GM21723 (cell line): ENCODE data around the gene ASB6.

Experiments
- ATAC-seq: cut with Tn5 transposase; IDR thresholded peaks from one replicate; pipeline ENCODE4 v1.9.1; 2021; ENCODE audit warnings: mild to moderate bottlenecking, moderate library complexity; ENCODE audit not compliant: unreplicated experiment

Gene ASB6

DNA sequence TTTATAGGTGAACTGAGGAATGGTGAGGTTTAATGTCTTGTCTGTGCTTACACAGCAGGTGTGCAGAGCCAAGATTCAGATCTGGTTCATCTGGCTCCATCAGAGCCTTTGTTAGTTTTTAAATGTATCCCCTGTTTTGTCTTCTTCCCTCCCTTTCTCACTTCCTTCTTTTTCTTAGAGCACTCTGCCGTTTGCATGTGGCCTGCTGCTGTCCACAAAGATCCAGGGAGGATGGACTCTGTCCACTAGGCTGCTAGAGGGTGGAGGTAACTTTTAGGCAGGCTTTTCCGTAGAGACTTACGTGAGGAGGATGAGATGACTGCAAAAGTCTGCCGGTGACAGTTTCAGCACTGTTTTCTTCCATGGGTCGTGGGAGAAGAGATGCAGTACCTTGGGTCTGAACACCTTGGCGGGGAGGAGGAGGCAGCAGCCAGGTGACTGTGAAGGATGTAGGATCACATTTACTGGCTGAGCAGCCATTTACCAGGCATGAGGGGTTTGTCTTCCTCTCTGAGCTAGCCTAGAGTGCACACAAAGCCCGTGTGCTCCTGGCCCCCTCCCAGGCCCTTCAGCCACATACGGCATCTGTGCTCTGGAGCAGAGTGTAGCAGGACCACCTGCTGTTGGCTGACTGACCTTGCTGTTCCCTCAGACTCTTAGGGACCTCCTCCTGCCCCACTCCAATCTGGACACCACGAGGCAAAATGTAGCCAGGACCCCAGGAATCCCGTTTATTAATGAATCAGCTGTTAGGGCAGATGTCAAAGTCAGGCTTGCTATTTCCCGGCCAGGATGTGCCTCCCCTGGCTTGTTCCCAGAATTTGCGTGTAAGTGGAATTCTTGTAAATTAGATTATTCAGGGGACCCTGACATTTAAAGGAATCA is 14.2 kb downstream of the ASB6 start:
- ATAC-seq = no peak

DNA sequence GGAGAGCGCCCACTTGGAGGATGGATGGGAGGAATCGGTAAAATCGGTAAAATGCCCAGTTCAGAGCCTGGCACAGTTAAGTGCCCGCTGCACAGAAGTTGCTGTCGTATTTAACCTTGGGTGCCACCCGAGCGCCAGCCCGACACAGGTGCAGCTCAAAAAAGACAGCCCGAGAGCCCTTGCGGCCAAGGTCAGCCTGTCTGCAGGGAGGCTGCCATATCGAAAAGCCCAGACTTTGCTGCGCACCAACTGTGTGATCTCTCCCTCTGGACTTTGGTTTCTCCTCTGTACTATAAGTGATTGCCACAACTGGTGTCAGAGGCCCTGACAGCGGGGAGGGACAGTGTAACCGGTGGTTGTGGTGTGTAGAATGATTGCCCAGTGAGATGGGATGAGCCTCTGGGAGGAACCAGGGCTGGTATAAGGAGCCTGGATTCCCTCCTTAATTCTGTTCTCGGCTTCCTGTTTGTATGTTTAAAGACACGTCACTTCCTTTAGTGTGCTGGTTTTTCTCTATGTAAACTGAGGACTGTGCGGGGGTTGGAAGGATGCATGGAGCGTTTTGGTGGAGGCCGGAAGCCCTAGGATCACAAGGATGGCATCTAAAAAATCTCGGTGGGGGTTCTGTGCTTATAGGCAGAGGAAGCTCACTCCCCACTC is 15.2 kb downstream of the ASB6 start:
- peak; percentile 26 for ATAC-seq

DNA sequence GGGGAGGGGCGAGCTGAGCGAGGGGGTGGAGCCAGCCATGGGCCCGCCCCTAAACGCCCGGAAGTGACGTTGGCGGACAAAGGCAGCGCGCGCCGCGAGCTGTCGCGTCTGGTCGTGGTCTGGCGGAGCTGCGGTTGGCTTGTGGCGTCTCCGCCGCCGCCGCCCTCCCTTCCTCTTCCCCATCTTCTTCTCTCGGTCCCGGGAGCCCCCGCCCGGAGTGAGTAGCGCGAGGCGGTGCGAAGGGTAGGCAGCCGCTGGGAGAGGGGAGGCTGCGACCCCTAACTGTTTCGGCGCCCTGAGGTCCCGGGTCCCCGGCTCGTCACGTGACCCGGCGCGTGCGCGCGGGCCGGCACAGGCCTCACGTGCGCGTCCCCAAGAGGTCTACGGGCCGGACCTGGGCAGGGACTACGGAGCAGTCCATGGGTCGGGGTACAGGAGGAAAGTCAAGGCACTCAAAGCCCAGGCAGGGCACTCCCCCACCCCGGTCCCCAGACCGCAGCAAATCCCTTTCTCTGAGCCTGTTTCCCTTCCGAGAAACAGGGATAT is 15.8 kb downstream of the ASB6 start, which contains the start of gene NTMT1:
NTMT1 (plus strand) TSS at position 85 of the 546 bp plus-strand sequence. CDS start 6,541 bp downstream, outside the sequence.
- ATAC-seq = peak; percentile 67

DNA sequence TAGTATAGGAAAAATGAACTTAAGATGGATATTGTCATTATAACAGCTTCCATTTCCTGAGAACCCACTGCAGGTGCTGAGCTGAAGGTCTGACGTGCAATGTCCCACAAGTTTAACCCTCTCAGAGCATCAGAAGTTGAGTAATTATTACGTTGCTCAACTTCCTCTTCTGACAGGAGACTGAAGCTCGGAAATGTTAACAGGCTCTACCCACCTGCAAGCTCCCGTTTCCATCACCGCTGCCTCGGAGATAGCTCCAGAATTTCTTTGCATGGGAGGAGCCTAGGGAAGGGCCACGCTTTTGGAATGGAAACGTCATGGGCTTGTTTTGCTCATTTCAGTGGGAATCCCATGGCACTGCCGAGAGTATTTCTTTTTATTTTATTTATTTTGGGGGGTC is 17.0 kb downstream of the ASB6 start:
- no peak for ATAC-seq

DNA sequence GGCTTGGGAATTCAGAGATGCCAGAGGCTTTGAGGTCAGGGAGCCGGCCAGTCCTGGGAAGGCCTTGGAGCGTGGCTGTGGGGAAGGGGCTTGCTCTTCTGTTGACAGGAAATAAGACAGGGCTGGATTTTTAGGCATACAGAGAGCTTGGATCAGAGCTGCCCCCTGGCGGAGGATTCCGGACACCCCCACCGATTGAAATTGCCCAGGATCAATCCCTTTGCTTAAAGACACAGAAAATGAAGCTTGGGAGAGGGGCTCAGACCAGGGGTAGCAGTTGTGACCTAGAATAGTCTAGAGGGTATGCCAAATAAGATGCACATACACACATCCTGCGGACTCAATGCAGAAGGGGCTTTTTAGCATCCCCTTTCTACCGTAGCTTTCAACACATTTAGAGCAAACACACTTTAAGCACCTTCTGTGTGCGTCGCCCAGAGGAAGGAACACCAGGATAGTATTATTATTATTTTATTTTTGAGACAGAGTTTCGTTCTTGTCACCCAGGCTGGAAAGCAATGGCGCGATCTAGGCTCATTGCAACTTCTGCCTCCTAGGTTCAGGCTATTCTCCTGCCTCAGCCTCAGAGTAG is 17.7 kb downstream of the ASB6 start:
- ATAC-seq = no peak

DNA sequence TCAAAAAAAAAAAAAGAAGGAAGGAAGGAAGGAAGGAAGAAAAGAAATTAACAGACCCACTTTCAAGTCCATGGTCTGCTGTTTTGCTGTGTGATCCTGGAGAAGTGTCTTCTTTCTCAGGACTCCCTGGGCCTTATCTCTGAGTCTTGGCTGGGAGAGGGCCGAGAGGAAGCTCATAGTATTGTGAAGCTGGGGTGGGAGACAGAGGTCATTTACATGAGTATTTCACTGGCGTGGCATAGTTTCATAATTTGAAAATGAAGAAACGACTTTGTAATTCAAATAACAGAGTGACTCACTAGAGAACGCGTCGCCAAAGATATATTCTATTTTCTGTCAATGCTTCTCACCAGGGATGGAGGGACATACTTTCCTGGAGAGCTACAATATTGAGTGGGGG is 18.6 kb downstream of the ASB6 start:
- no peak for ATAC-seq

DNA sequence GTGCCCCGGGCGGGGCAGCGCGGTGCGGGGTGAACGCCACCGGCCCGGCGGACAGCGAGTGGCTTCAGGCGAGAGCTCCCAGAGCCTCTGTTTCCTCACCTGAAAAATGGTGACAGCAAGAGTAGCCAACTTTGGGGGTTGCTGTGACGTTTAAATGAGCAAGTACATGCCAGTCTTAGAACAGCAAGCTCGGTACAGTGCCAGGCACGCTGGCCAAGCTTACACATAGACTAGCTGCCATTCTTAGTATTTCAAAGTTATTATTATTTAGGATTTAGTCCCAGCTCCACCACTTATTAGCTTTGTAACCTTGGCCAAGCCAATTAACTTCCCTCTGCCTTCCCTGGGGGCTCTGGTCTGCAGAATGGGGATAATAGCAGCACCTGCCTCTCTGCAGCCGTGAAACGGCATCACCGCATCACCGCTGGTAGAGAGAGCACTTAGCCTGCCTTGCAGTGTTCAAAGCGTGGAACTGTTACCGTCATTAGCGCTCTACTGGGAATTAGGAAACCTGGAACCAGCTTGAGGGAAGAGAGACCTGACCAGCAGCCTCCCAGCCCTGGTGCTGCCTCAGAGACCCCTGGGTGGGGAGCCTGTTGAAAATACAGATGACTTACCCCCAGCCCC is 21.2 kb downstream of the ASB6 start, which contains the start of gene C9orf50:
C9orf50 (minus strand) TSS at position 433 of the 627 bp plus-strand sequence. CDS start 527 bp downstream, outside the sequence.
- no peak for ATAC-seq

DNA sequence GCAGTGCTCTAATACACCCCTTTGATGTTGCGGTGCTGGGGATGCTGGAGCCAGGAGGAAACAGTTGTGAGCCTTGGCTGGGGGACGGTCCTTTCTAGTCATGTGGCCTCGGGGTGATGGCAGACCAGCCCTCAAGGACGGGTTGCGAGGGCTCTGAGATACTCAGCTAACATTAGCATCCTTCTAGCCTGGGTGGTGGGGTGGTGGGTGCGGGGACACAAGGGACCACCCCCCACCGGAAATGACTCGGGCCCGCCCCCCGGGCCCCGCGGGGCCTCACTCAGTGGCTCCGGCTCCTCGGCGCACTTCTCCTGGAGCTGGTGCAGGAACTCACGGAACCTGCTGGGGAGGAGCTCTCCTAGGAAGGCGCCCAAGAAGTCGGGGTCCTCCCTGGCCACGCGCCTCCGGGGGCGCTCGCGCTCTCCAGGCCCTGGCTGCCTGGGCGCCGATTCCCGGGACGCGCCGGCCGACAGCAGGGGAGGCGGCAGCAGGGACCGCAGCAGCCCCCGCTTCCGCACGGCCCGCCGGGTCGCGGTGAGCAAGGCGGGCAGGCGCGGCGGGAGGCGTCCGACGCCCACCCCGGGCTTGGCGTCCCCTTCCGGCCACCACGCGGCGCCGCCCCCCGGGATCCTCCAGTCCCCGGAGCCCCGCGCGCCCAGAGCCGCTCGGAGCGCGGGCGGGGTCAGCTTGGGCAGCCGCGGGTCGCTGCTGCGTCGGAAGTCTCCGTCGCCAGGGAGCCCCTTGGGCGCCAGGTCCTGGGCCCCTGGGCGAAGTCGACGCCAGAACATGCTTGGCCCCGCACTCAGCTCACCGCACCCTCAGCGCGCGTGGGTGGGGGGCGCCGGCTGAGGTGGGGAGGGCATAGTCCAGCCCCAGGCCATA is 21.9 kb downstream of the ASB6 start:
- ATAC-seq = no peak

DNA sequence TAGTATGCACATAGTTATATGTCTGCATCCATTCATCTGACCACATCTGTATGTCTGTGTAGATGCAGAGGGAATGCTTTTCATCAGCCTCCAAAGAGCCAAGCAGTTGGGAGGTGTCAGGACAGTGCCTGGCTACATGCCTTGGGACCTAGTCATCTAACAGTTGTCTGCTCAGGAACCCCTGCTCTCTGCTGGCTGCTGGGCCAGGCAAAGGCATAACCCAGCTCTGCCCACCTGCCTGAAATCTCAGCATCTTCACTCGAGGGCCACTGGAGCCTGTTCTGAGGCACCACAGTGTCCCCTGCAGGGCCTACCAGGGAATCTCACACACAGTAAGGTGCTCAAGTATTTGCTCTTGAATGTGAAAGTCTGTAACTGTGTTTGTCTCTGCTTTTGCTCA is 24.8 kb downstream of the ASB6 start:
- ATAC-seq = no peak

DNA sequence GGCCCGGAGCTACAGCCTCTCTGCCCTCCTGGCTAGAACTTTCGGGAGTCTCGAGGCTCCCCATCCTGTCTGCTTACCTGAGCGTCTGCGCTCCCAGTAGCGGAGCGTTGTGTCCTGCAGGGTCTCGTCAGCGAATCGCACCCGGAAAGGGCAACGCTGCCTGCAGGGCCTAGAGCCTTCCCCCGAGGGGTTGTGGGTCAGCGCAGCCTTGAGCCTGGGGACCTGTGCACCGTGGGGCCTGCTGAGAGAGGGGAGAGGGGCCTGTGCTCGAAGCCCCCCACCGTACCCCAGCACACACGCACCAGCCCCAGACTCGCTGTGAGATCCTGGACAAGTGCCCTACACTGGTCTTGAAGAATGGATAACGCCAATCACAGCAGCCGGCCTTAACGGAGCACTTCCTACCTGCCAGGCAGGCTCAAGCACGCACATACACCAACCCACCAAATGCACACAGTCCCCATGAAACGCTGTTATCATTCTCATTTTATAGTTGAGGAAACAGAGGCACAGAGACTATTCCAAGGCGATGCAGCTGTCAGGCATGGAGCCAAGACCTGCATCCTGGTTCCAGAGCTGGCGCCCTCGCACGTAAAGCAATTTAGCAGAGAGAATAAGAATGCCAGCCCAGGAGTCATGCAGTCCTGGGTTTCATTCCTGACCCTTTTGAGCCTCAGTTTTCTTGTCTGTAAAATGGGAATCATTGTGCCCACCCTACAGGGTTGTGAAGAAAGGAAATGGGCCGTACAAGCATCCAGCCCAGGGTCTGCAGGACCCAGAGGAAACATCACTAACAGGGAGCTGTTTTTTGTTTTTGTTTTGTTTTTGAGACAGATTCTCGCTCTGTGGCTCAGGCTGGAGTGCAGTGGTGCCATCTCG is 26.3 kb downstream of the ASB6 start:
- no peak for ATAC-seq

DNA sequence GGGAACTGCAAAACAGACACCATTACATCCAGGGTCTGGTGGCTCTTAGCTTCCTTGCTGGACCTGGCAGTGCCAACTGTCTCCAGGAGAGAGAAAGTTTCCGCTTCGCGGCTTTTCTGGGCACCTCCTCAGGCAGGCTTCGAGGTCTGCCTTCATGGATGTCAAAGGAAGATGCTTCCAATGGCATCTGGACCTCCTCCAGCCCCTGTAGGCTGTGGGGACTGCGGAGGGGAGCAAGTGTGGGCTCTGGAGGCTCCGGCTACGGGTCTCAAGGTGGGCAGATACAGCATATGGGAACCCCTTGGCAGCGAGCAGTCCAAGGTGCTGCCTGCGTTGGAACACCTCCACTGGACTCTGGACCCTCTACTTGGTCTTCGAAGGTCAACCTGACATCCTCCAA is 27.0 kb downstream of the ASB6 start:
- no peak for ATAC-seq

DNA sequence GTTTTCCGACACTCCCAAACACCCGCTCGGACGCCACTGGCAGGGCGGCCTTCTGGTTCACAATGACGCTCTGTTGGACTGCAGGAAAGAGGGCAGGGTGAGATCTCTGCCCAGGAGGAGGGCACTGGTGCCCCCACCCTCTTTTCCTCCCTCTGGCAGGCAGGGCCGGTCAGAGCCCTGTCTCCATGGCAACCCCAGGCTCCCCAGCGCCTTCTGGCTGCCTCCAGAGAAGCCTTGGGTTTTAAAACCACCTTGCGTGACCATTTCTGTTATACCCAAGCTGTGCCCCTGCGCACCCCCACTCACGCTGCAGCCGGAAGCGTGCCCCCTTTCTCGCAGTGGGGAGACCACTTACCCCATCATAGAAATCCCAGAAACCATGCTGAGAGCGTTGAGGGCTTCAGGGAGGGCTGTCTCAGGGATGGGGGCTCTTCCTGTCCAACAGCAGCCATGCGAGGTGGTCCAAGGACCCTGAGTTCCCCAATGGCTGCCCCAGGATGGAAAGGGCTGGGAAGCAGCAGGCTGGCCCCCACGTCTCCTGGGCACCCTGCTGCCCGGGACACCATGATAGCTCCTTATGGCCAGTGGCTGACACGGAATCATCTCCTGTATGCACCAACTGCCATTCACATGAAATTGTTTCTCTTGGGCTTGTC is 28.3 kb downstream of the ASB6 start:
- no peak for ATAC-seq

DNA sequence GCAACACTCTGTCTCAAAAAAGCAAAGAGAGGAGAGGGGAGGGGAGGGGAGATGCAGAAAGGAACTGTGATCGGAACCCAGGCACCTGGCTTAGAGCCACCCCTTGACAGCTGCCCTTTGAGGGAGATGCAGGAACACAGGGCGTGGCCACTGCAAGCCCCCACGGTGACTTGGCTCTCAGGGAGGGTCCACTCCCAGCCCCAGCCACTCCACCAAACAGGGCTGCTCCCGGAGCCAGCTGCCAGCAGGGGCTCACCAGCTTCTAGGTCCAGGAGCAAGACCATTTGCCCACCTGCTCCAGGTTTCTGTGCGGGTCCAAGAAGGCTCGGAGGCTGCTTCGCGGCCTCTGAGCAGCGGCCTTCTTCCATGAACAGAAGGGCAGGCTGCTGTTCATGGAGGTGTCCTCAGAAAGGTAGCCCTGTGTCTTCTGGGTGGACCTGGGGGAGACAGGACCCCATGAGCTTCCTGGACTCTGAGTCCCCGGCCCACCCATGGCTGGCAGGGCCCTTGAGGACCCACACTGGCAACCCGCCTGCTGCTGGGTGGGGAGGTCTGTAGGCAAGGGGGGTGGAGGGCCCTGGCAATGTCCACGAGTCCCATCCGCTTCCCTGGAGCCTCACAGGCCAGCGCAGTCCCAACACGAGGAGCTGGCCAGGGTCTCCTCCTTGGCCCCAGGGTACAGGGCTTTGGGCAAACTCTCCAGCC is 29.0 kb downstream of the ASB6 start:
- no peak for ATAC-seq

DNA sequence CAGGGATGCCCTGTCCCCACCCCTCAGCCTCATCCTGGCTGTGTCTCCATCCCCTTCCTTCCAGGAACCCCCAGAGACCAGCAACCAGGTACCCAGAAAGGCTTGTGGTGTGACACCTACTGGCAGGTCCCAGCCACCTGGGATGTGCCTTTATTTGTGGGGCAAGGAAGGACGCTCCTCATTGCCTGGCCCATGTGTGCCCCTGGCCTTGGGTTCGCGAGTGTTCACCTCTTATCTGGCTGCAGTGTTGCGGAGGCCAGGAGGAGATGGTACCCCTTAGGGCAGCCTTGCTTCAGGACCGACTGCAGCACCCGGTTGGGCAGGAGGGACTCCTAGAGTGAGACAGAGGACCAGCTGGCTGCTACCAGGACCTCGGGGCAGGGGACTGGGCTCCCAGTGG is 29.8 kb downstream of the ASB6 start:
- no peak for ATAC-seq

DNA sequence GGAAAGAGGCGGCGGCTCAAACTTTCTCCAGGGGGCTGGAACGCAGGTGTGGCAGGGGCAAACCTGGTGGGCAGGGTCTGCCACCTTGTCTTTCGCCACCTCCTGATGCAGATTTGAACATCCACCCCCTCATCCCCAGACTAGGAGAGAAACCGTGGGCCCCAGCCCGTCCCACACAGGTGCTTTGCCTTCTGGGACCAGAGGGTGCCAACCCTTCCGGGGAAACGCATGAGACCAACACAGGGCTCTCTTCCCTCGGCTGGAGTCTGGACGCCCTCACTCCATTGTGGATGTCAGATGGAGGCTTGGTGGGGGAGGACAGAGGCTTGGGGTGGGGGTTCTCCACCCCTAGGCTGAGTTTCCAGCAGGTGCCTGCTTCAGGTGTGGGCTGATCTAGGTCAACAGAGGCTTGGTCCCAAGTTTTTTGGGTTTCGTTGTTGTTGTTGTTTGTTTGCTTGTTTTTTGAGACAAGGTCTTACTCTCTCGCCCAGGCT is 30.6 kb downstream of the ASB6 start:
- no peak for ATAC-seq

DNA sequence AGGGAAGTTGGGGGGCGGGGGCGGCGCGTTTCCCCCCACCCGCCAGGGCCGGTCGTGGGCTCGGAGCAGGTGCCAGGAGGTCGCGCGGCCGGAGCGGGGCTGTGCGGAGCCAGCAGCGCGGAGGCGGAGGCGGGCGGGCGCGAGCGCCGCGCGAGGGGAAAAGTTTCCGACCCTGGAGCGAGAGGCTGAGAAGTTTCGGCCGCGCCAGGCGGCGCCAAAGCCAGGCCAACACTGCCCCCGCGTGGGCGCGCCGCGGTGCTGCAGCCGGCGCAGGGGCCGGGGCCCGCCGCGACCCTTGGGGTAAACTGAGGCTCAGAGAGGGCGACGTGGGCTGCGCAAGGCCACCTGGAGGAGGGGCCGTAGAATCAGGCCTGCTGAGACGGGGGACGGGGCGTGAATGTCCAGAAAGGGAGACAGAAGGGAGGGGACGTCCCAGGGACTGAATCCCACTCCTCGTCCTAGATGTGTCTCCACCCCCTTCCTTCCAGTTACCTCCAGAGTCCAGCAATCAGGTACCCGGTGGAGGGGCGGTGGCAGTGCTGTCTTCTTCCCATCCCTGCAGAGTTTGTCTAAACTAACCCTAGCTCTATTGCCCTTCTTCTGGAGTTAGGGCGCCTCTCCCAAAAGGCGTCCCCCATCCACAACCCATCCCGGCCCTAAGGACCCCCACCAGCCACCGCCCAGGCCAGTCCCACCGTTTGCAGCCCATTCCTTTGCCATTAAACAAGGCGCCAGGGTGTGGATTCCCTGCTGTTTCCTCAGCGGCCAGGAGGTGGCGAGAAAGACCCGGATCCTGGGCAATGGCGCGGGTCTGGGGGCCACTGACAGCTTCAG is 31.3 kb downstream of the ASB6 start:
- ATAC-seq = no peak

DNA sequence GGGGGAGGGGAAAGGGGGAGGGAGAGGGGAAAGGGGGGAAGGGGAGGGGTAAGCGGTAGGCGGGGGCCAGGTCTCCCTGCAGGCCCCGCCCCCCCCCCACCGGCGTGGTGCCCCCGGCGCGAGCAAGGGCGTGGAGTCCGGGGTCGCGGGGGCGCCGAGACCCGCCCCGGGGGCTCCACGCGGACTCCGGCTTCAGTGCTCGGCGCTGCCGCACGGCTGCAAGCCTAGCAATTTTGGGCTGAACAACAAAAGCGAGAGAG is 31.8 kb downstream of the ASB6 start:
- ATAC-seq = no peak
